ENCODE measurements around the gene CAPRIN1.

Gene CAPRIN1

DNA sequence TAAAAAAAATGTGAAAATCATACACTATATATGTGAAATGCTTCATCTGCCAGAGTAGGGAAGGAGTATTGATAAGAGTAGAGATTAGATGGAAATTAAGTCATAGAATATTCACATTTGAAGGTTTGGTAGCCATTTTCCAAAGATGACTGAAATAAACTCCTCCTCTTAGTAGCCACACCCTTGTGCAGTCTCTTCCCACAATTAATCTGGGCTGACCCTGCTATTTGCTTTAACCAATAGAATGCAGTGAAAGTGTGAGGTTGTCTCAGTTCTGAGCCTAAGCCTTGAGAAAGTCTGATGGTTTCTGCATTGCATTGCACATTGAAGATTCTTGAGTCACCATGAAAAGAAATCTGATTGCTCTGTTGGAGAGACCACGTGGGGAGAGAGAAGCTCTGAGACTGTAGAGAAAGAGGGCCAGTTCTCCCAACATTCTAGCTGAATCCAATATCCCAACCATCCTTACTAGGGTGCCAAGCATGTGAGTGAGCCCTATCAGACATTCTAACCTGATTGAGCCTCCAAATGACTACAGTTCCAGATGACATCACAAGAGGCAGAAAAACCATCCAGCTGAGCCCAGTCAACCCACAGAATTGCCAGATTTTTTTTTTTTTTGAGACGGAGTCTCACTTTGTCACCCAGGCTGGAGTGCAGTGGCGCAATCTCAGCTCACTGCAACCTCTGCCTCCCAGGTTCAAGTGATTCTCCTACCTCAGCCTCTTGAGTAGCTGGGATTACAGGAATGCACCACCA, 29.4 kb upstream of the CAPRIN1 start:
- in situ Hi-C loops (cut with MboI; ENCODE audit: low pct_unique_long_range_greater_than_20kb, low sequenced_read_pairs, unreplicated experiment): no loop called here
- TF ChIP-seq, protein P1, sequence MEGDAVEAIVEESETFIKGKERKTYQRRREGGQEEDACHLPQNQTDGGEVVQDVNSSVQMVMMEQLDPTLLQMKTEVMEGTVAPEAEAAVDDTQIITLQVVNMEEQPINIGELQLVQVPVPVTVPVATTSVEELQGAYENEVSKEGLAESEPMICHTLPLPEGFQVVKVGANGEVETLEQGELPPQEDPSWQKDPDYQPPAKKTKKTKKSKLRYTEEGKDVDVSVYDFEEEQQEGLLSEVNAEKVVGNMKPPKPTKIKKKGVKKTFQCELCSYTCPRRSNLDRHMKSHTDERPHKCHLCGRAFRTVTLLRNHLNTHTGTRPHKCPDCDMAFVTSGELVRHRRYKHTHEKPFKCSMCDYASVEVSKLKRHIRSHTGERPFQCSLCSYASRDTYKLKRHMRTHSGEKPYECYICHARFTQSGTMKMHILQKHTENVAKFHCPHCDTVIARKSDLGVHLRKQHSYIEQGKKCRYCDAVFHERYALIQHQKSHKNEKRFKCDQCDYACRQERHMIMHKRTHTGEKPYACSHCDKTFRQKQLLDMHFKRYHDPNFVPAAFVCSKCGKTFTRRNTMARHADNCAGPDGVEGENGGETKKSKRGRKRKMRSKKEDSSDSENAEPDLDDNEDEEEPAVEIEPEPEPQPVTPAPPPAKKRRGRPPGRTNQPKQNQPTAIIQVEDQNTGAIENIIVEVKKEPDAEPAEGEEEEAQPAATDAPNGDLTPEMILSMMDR (IDR thresholded peaks at IDR 0.05; ENCODE audit: extremely low read depth, insufficient read depth, missing control alignments): no peak
- no peak for DNase-seq (ENCODE audit: low spot score)

DNA sequence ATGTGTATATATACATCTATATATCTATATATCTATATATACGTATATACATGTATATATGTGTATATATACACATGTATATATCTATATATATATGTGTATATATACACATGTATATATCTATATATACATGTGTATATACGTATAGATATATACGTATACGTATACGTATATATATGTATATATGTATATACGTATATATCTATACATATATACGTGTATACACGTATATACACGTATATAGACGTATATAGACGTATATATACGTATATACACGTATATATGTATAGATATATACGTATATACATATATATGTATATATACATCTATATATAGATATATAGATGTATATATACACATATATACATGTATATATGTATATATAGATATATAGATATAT, 25.1 kb upstream of the CAPRIN1 start:
- in situ Hi-C loops (cut with MboI; ENCODE audit: low pct_unique_long_range_greater_than_20kb, low sequenced_read_pairs, unreplicated experiment): no loop called here
- DNase-seq (ENCODE audit: low spot score): no peak
- TF ChIP-seq, protein P1 (IDR thresholded peaks at IDR 0.05; ENCODE audit: extremely low read depth, insufficient read depth, missing control alignments): no peak

DNA sequence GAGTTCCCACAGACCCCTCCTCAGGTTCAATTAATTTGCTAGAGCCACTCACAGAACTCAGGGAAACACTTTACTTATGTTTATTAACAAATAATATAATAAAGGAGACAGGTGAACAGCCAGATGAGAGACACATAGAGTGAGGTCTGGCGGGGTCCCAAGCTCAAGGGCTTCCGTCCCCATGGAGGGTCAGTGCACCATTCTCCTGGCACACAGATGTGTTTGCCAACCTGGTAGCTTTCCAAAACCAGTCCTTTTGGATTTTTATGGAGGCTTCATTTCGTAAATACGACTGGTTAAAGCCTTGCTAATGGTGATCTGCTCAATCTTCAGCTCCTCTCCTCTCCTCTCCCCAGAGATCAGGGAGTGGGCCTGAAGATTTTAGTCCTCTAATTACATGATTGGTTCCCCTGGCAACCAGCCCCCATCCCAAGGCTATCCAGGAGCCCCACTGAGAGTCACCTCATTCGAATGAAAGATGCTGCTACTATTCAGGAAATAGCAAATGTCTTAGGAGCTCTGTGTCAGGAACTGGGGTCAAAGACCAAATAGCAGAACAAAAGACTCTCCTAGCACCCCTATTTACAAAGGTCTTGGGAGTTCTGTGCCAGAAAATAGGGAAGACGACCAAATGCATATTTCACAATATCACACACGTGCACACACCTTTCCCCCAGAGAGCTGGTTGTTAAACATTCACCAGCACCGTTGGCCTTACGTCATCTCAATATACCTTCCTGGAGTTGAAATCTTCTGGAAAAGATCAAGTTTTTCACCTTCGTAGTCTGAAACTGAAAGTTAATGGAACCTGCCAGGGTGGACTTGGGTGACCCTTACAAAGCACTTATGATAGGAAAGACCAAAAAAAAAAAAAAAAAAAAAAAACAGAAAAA, 23.8 kb upstream of the CAPRIN1 start:
- TF ChIP-seq, protein P1 (IDR thresholded peaks at IDR 0.05; ENCODE audit: extremely low read depth, insufficient read depth, missing control alignments): no peak
- in situ Hi-C loops (cut with MboI; ENCODE audit: low pct_unique_long_range_greater_than_20kb, low sequenced_read_pairs, unreplicated experiment): no loop called here
- DNase-seq (ENCODE audit: low spot score): no peak

DNA sequence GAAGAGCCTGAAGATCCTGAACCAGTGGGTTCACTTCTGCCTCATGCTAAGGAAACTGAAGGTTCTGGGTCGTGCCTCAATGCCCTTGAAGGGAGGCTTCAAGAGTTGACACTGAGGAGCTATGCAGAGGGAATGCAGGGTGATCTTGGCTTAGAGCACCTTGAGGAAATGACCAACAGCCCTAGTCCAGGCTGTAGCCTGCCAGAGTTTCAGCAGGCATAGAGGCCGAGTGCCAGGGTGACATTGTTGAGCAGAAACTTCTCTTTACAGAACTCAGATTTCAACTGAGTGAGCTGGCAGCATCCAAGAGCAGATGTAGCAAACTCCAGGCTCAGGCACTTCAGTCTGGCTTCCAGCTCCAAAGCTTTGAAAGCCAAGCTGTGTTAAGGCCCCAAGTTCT, 23.1 kb upstream of the CAPRIN1 start:
- in situ Hi-C loops (cut with MboI; ENCODE audit: low pct_unique_long_range_greater_than_20kb, low sequenced_read_pairs, unreplicated experiment): no loop called here
- DNase-seq (ENCODE audit: low spot score): no peak
- TF ChIP-seq, protein P1 (IDR thresholded peaks at IDR 0.05; ENCODE audit: extremely low read depth, insufficient read depth, missing control alignments): no peak

DNA sequence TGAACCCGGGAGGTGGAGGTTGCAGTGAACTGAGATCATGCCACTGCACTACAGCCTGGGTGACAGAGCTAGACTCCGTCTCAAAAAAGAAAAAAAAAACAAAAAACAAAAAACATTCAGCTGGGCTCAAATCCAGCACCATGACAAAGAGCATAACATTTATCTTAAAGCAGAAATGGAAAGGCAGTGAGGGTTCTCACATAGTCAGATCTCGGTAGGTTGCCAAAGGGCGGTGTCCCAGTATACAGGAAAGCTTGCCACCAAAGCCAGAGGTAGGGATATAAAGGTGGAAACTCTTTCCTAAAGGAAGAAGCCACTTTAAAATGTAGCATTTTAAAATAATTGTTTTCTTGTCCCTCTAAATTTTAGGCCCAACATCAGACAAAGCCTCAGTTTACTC, 22.4 kb upstream of the CAPRIN1 start:
- no peak for DNase-seq (ENCODE audit: low spot score)
- in situ Hi-C loops (cut with MboI; ENCODE audit: low pct_unique_long_range_greater_than_20kb, low sequenced_read_pairs, unreplicated experiment): no loop called here
- TF ChIP-seq, protein P1 (IDR thresholded peaks at IDR 0.05; ENCODE audit: extremely low read depth, insufficient read depth, missing control alignments): no peak

DNA sequence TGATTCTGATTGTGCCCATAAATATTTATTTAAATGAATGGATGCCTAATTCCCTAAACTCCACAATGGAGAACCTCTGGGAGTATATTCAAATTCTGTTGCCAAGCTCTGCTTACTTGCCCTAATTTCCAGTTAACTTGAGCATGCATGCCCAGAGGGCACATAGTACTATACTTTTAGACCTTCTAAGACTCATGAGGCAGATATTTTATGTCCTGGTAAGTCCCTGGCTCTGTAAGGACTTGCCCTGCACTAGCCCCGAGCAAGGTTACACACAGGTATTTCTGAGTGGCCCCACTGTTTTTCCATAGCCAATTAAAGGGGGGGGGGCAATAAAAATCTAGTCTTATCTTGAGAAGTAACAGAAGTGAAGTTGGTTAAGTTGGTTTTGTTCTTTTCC, 21.1 kb upstream of the CAPRIN1 start:
- DNase-seq (ENCODE audit: low spot score): no peak
- TF ChIP-seq, protein P1 (IDR thresholded peaks at IDR 0.05; ENCODE audit: extremely low read depth, insufficient read depth, missing control alignments): no peak
- in situ Hi-C loops (cut with MboI; ENCODE audit: low pct_unique_long_range_greater_than_20kb, low sequenced_read_pairs, unreplicated experiment): no loop called here

Data from GM13977 (cell line).